Measurements from ENCODE around the gene RFXANK.

RFXANK gene

DNA sequence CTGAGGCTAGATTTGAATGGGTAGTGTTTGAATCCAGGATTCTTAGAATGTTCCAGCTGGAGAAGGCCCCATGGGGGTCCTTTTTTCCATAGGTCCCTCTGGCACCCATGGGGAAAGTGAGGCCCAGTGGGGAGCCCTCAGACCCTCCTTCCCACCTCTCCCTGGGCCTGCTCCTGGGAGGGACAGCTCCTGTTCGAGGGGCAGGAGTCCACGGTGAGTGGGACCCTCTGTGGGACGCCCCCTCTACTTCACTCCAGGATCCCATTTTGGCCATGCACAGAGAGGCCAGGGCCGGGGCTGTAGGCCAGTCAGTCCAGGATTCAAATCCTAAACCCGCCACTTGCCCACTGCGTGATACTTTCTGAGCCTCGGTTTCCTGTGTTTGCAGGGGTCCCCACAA is 29.6 kb upstream of the RFXANK start:
- TF ChIP-seq SIN3A (IDR thresholded peaks at IDR 0.05; ENCODE audit: borderline replicate concordance, insufficient read depth, low read length) = no peak
- no peak for TF ChIP-seq POLR2AphosphoS5 (IDR thresholded peaks at IDR 0.05; ENCODE audit: low read depth, low read length)
- no peak for TF ChIP-seq FOXP2 (optimal IDR thresholded peaks at IDR 0.05; ENCODE audit: borderline replicate concordance, extremely low read depth, extremely low read length, insufficient read depth)
- TF ChIP-seq, protein P1, sequence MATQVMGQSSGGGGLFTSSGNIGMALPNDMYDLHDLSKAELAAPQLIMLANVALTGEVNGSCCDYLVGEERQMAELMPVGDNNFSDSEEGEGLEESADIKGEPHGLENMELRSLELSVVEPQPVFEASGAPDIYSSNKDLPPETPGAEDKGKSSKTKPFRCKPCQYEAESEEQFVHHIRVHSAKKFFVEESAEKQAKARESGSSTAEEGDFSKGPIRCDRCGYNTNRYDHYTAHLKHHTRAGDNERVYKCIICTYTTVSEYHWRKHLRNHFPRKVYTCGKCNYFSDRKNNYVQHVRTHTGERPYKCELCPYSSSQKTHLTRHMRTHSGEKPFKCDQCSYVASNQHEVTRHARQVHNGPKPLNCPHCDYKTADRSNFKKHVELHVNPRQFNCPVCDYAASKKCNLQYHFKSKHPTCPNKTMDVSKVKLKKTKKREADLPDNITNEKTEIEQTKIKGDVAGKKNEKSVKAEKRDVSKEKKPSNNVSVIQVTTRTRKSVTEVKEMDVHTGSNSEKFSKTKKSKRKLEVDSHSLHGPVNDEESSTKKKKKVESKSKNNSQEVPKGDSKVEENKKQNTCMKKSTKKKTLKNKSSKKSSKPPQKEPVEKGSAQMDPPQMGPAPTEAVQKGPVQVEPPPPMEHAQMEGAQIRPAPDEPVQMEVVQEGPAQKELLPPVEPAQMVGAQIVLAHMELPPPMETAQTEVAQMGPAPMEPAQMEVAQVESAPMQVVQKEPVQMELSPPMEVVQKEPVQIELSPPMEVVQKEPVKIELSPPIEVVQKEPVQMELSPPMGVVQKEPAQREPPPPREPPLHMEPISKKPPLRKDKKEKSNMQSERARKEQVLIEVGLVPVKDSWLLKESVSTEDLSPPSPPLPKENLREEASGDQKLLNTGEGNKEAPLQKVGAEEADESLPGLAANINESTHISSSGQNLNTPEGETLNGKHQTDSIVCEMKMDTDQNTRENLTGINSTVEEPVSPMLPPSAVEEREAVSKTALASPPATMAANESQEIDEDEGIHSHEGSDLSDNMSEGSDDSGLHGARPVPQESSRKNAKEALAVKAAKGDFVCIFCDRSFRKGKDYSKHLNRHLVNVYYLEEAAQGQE (IDR thresholded peaks at IDR 0.05; ENCODE audit: insufficient read depth in 1 of 2, low read depth in 2 of 2, low read length in 2 of 2) = no peak
- TF ChIP-seq TAF1 (IDR thresholded peaks at IDR 0.05; ENCODE audit: borderline replicate concordance, insufficient read depth, low read length) = no peak

DNA sequence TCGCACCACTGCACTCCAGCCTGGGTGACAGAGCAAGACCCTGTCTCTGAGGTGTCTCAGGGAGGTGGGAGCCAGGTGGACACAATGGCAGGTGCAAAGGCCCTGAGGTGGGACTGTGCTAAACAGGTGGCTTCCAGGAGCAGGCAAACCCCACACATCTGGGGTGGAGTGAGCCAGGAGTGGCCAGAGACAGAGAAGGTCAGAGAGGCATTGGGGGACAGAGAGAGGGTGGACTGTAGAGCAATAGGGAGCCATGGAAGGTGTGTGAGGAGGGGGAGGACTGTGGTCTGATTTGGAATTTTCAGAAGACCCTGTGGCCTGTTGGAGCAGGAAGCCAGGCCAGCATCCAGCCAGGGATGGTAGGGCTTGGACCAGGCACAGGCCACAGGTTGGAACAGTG is 26.7 kb upstream of the RFXANK start:
- TF ChIP-seq TAF1 (IDR thresholded peaks at IDR 0.05; ENCODE audit: borderline replicate concordance, insufficient read depth, low read length) = no peak
- TF ChIP-seq, protein P1 (IDR thresholded peaks at IDR 0.05; ENCODE audit: insufficient read depth in 1 of 2, low read depth in 2 of 2, low read length in 2 of 2) = no peak
- no peak for TF ChIP-seq FOXP2 (optimal IDR thresholded peaks at IDR 0.05; ENCODE audit: borderline replicate concordance, extremely low read depth, extremely low read length, insufficient read depth)
- no peak for TF ChIP-seq POLR2AphosphoS5 (IDR thresholded peaks at IDR 0.05; ENCODE audit: low read depth, low read length)
- no peak for TF ChIP-seq SIN3A (IDR thresholded peaks at IDR 0.05; ENCODE audit: borderline replicate concordance, insufficient read depth, low read length)

DNA sequence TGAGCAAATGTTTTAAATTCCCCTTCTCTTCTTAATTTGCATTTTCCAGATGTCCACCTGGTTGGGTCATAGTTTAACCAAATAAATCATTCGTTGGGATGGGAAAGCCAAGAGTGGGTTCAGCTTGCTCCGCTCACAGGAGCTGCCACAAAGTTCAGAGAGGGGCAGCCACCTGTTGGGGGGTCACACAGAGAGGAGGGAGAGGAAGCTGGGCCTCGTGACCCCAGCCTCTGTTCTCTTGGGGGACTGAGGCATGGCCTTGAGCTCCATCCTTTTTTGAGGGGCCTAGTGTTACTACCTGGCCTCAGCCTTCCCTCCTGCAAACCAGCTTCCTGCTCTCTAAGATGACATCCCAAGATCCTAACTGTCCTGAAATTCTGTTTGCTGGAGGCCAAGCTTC is 24.4 kb upstream of the RFXANK start:
- TF ChIP-seq SIN3A (IDR thresholded peaks at IDR 0.05; ENCODE audit: borderline replicate concordance, insufficient read depth, low read length) (no peak), POLR2AphosphoS5 (IDR thresholded peaks at IDR 0.05; ENCODE audit: low read depth, low read length) (no peak), FOXP2 (optimal IDR thresholded peaks at IDR 0.05; ENCODE audit: borderline replicate concordance, extremely low read depth, extremely low read length, insufficient read depth) (no peak)
- TF ChIP-seq, protein P1 (IDR thresholded peaks at IDR 0.05; ENCODE audit: insufficient read depth in 1 of 2, low read depth in 2 of 2, low read length in 2 of 2) = no peak

DNA sequence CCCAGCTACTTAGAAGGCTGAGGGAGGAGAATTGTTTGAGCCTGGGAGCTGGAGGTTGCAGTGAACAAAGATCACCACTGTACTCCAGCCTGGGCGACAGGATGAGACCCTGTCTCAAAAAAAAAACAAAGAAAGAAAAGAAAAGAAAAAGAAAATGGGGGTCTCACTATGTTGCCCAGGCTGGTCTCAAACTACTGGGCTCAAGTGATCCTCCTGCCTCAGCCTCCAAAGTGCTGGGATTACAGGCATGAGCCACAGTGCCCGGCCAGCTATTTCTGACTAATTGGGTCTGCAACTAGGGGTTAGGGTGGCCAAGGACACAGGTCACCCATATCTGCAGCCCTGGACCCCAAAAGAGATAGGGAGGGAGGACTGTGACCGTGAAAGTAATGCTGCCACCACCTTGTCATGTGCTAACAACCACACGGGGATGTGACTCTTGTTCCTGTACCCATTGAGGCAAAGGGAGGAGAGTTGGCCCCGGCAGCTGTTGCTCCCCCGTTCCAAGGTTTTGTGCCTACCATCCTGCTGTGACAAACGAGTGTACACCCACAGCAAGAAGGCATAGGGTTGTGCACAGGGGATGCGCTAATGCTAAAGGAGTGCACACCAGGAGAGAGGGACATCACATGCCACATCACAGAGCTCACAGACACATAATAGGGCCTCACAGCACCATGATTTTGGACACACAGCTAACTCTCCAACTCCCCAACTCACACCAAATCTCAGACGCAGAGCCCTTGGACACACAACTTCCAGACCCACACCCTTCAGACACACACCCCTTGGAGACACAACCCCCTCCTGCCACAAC is 22.6 kb upstream of the RFXANK start:
- TF ChIP-seq POLR2AphosphoS5 (IDR thresholded peaks at IDR 0.05; ENCODE audit: low read depth, low read length) = no peak
- TF ChIP-seq, protein P1 (IDR thresholded peaks at IDR 0.05; ENCODE audit: insufficient read depth in 1 of 2, low read depth in 2 of 2, low read length in 2 of 2) = no peak
- no peak for TF ChIP-seq SIN3A (IDR thresholded peaks at IDR 0.05; ENCODE audit: borderline replicate concordance, insufficient read depth, low read length)
- no peak for TF ChIP-seq FOXP2 (optimal IDR thresholded peaks at IDR 0.05; ENCODE audit: borderline replicate concordance, extremely low read depth, extremely low read length, insufficient read depth)
- no peak for TF ChIP-seq TAF1 (IDR thresholded peaks at IDR 0.05; ENCODE audit: borderline replicate concordance, insufficient read depth, low read length)
